ENCODE measurements around the gene NTPCR.
A peak's percentile ranks its signal among the peaks of the same experiment; 100 is the strongest.

NTPCR gene

DNA sequence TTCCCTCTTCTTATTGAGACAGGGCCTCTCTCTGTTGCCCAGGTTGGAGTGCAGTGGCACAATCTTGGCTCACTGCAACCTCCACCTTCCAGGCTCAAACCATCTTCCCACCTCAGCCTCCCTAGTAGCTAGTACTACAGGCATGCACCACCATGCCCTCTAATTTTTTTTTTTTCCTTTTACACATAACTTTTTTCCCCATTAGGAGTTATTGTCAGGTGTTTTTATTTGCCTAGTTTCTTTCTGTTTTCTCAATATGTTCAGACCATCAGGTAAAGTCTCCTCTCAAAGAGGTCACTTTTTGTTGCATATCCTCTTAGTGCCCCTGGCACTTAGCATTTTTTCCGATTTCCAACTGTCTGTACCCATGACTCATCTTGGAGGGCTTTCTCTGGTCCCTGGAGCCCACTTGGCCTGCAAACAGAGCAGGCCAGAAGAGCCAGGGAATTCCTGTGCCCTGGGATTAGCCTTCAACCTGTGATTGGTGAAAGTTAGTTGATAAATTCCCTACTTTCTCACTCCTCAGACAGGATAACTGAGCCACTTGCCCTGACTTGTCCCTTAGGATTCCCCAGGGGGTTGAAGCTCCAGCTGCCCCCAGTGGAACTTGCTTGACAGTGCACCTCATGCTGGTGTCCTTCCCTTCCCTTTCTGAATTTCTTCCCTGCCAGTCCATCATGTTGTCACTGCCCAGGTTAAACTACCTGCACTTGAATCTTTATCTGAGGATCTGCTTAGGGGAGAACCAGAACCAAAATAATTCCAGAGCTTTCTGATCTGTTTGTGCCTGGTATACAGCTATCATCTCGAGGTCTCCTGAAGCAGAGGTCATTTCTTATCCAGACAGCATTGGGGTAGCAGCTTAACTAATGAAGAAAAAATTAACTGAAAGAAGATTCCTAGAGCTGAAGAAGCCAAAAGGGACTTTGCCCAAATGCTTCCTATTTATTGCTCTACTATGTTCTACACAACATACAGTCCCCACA lies 2.4 kb downstream of the NTPCR start:
- intact Hi-C loops (cut with DNase I) = no loop called here
- DNase-seq = peak in 37 of 42 donors; percentile 11 to 79 (median 41)

DNA sequence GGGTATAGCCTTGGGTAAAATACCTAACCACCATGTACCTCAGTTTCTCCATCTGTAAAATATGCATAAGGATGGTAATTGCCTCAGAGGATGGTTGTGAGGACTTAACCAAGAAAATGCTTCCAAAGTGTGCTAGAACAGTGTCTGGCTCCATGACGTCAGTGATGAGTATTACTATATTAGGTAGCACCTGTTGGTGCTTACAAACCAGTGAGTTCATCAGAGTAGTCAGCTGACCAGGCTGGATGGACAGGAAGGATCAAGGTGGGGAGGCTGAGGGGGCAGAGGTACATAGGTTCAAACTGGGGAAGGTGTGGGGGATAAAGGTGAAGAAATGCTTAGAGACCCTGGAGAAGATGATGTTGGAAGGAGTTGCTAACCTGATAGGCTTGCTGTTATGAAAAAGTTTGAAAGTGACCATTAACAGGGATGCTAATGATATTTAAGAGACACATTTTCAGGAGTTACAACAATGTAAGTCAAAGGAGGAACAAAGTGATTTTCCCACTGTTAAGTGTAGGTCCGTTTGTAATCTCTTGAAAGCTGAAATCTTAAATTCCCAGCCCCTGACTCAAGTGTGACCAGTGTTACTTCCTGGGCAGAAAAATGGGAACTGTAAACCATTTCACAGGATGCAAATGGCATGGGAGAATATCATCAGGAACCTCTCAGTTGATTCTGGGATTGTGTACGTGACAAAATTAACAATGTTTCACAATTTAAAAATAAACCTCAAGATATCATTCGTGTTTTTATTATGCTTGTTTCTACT lies 4.4 kb downstream of the NTPCR start:
- DNase-seq = no peak
- intact Hi-C loops (cut with DNase I) = no loop called here

DNA sequence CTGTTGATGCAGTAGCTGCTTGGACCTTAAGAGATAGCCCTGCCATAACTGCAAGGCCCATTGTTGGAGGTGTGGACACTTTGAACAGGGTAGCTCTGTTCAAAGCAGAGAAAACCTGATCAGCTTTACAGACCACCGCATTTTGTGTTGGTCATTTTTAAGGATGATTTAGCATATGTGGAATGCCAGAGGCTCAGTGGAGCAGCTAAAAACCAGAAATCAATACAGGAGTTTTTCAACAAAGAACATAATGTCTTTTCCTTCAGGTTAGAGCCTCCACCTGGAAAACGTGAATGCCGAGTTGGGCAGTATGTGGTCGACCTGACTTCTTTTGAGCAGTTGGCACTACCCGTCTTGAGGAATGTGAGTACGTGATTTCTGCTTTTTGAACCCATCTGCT lies 5.7 kb downstream of the NTPCR start:
- intact Hi-C loops (cut with DNase I) = no loop called here
- no peak for DNase-seq

DNA sequence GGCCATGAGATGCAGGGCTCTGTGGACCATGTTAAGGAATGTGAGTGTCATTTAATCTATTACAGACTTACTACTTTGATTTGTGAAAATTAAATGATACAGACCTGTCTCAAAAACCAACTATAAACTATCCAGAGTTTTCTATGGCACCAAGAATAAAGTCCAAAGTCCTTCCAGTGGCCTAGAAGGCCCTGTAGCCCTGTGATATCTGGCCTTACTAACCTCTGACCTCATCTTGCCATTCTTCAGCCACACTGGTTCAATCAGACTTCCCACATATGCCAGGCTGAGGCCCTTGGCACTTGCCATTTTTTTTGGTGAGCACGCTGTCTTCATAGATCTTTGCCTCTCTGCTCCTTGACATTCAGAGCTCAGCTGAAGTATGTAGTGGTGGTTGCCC lies 7.7 kb downstream of the NTPCR start:
- no peak for DNase-seq
- intact Hi-C loops (cut with DNase I) = no loop called here

DNA sequence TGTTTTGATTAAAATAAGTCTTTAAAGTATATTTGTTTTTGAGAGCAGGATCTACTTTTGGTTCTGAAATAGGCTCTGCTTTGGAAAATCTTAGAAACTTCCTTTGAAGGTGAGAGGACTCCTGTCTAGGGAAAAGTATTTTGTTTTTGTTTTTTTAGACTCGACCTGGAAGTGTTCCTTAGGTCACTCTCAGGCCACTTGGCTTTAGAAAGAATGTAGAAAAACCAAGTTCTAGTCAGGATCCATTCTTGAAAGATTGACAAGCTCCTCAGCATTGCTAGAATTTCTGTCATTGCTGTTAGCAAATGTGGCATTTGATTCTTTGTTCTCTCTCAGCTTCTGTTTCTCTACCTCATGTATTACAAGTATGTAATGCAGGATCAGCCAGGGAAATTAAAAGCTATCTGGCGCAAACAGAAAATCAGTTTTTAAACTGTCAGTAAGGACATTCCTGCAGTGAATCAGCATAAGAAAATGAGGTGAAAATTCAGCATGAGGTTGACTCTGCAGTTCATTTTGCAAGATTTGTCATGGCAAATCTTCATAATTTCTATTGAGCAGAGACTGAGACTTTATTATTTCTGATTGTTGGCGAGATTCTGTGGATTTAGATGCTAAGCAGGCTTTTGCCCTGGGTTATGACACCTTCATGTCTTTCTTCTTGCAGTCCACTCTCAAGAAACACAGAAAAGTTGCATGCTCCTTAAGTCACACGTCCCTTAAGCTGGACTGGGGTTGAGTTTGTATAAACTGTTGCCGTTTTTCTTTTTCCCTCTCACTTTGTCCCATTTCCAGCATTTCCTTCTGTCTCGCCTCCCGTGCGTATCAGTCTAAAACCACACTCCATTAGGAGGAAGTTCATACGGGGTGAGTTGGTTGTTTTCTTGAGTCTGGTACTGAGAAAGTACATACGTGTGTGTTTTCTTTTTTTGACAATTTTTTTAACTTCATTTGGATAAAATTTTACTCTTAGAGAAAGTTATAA lies 12.6 kb downstream of the NTPCR start:
- intact Hi-C loops (cut with DNase I) = no loop called here
- no peak for DNase-seq

DNA sequence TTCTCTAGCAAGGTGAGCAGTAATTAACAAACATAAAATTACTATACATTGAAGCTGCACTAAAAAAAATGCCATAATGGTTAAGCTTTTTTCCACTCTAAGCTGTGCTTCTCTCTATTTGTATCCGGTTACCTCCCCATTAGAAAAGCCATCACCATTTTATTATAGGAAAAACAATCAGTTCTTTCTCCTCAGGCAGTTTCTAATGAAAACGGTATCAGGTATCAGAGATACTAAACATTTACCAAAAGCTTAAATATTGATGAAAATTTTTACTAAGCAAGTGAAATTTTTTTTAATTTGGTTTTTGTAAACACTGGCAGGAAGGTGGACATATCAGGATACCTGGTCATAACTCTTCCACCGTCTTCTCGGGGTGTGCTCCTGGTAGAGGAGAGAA lies 14.2 kb downstream of the NTPCR start:
- intact Hi-C loops (cut with DNase I) = no loop called here
- no peak for DNase-seq

DNA sequence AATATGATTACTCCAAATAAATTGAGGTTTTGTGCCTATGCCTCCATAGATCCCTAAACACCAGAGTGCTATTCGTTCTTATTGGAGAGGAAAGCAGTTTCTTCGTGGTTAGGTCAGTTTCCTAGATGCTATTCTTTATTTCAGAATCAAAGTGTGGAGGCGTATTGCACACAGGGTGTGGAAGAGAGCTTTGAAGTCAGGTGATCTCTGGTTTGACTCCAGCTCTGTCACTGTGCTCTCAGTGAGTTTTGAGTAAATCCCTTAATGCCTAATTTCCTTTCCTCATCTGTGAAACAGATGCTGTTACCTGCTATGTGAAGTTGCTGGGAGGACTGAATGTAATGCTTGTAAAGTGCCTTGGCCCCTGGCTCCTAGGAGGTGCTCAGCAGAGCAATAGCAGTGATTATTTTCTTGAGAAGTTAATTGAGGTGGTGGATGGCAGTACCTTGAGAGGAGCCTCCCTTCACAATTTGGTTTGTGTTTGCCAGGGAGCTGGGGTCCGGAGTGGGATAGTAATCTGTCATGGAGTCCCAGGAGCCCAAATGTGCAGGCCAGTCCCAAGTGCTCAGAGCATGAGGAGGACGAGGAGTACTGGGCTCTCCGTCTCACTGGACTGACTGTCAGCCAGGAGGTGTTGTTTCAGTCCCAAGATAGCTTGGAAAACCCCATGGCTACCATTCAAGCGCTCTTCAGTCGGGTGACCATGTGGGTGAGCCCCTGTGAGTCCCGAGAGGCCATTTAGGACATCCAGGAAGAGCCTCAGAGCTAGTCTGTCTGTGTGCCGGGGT lies 14.9 kb downstream of the NTPCR start:
- DNase-seq = no peak
- intact Hi-C loops (cut with DNase I) = no loop called here

DNA sequence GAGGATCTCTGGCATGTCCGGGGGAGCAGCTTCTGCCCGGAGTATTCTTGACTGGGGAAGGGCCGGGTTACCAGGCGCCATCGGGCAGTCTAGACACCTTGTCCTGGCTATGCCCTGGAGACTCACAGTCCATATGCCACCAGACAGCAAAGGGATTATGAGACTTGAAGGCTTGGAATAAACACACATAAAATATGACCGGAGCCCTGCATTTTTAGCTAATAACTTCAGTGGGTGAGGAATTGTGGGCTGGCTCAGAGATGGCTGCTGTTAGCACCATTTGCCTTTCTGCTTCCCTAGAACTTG lies 15.5 kb downstream of the NTPCR start:
- intact Hi-C loops (cut with DNase I) = no loop called here
- no peak for DNase-seq

DNA sequence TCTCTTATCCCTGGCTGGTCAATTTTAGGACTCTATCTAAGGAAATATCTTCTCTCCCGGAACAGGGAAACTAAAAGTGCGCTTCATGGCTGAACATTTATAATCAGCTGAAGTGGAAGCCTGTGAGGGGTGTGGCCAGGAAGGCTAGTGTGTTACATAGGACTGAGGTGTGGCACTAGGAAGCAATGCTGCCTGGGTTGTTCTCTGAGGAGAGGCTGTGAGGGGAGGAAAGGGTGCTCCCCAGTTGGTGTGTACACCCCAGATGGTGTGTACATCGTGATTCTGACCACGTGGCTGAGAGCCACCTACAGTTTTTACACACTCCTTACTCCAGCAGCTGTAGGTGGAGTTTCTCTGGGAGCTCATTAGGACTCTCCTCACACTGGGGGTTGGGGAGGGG lies 16.3 kb downstream of the NTPCR start:
- intact Hi-C loops (cut with DNase I) = no loop called here
- no peak for DNase-seq

DNA sequence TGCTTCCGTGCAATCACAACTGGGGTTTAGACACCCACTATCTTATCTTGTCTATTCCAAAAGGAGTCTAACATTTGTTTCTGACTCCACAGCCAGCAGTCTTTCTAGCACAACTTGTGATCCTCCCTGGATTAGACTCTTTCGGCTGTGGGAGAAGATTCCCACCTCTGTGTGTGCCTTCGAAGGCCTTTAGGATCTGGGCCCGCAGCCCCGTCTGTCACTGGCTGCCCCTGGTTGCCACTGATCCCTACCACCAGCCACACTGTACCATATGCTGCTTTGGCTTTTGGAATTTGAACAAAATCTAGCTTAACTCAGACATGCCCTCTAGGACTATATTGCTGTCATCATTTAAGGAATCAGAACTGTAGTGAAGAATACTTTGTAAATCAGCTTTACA lies 18.0 kb downstream of the NTPCR start:
- no peak for DNase-seq
- intact Hi-C loops (cut with DNase I) = no loop called here

DNA sequence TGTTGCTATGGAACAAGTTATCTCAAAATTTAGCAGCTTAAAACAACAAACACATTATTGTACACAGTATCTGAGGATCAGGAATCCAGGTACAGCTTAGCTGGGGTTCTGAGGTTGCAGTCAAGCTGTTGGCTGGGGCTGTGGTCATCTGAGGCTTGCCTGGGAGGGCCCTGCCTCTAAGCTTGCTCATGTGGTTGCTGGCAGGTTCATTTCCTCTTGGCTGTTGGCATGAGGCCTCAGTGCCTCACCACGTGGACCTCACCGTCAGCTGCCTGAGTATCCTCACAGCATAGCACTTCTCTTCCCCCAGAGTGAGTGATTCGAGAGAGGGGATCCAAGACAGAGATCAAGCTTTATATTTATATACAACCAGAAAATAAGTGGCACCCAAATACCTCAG lies 18.6 kb downstream of the NTPCR start:
- intact Hi-C loops (cut with DNase I) = no loop called here
- peak in 24 of 42 donors; percentile 21 to 65 (median 45) for DNase-seq

DNA sequence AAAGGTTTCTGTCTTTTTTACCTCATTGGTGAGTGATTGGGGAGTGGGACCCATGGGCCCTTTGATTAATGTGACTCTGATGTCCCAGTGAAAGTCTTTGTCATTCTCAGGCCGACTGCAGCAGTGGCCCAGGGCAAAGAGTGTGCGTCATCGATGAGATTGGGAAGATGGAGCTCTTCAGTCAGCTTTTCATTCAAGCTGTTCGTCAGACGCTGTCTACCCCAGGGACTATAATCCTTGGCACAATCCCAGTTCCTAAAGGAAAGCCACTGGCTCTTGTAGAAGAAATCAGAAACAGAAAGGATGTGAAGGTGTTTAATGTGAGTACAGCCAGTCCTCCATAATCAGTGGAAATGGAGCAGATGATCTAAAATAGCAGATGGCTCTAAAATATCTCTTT lies 19.4 kb downstream of the NTPCR start:
- intact Hi-C loops (cut with DNase I) = no loop called here

DNA sequence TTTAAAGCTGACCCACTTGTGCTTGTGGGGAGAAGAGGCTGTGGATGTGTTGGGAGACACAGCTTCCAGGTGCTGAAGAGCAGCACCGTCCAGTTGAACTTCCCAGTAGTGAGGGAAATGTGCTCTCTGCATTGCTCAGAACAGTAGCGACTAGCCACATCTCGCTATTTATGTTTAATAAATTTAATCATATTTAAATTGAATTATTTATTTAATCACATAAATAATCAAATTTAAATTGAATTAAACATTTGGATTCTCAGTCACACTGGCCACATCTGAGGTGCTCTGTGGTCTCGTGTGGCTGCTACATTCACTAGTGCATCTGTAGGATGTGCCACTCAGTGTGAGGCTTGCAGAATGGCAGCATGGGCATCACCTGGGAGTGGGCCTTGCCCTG lies 20.1 kb downstream of the NTPCR start:
- no peak for DNase-seq
- intact Hi-C loops (cut with DNase I) = no loop called here

More for the DNA sequence above, 19.4 kb downstream of the NTPCR start:
- DNase-seq = no peak

DNA sequence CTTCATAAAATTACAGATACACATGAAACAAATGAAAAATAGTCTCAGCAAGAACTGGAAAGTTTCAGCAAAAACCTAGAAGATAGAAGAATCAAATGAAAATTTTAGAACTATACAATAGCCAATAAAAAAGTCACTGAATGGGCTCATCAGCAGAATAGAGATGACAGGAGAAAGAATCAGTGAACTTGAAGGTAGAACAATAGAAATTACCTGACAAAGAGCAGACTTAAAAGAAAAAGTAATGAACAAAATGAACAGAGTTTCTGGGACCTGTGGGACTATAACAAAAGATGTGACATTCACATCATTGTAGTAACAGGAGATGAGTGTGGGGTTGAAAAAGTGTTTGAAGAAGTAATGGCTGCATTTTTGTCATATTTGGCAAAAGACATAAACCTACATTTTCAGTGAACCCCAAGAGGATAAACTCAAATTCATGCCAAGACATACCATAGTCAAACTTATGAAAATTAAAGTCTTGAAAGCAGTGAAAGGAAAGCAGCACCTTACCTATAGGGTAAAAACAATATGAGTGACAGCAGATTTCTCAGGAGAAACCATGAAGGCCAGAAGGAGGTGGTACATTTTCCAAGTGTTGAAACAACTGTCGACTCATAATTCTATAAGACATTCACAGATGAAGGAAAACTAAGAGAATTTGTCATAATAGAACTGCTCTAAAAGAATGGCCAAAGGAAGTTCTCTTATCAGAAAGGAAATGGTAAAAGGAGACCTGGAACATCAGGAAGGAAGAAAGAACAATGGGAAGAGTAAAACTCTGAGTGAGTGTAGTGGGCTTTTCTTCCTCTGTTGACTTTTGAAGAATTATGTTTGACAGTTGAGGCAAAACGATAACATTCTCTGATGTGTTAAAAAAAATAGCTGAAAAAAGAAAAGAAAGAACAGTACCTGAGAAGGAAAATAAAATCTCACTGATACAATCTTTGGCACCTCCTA lies 23.5 kb downstream of the NTPCR start:
- intact Hi-C loops (cut with DNase I) = no loop called here
- DNase-seq = no peak

DNA sequence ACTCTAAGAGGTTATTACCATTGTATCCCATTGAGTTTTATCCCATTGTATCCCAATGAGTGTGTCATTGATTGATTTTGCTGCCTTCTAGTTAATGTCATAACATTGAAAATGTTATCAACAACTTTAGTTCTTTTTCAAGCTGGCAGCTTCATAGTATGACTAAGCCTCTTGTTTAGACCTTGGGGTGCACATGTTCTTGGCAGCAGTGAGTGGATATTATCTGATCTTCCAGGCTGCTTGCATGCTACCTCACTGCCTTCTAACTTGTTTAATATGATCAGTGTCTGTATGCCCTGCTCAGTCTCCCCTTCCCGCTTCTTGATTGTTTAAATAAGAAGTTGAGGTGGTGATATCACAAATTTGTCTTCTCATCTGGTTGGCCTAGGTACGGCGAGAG lies 24.6 kb downstream of the NTPCR start:
- intact Hi-C loops (cut with DNase I) = no loop called here
- DNase-seq = no peak

DNA sequence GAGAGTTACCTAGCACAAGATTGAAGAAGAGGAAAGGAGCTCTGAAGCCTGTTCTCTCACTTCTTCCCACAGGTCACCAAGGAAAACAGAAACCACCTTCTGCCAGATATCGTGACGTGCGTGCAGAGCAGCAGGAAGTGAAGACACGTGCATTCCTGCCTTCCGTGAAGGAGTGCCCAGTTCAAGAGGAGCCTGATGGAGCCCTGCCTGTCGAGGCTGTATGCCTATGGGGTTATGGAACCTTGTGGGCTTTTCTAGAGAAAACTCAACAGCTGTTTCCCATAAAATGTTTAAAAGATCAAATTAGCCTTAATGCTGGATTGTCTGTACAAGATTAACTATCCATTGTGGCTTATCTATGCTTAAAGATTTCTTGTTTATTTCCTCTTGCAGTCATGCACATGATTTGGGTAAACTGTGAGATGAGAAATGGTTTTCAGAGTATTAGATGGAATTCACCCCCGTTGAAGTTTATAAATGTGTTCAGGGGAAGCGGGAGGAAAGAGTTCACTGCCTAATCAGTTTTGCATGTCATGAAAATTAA lies 27.8 kb downstream of the NTPCR start:
- intact Hi-C loops (cut with DNase I) = no loop called here
- DNase-seq = no peak

DNA sequence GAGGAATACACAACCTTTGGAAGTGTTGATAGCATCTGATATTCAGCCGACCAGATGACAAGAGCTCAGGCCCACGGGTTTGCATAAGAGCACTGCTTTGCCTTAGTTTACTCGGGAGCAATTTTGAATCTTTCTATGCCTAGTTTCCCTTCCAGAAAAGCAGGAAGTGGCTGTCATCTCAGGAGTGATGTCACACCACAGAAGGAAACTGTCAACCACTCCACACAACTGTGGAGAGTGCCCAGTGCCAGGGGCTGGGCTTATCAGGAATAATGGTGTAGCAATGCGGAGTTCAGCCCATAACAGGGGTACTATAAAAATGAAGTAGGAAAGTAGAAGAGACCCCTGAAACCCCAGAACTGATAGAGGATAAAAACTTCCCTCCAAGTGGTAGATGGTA lies 28.4 kb downstream of the NTPCR start:
- intact Hi-C loops (cut with DNase I) = no loop called here
- no peak for DNase-seq

Data from head of caudate nucleus (tissue), 42 donors.